Measurements from ENCODE around the gene GJA1. TPM values are rescaled to one million over a fixed set of nuclear protein-coding genes. Genes with fewer than 3 reads are reported as not detected.

GJA1 gene
- total RNA-seq, 4 donors from 2014 or later, result 134 to 468 (median 297) TPM

GRCh38 chr6:121479486-121480098, 44.1 kb downstream of the GJA1 start:
- no peaks in the 10 kb centered on the region for H3K9me3 ChIP-seq
- TF ChIP-seq EP300 (IDR thresholded peaks at IDR 0.05) (no peak), POLR2AphosphoS5 (IDR thresholded peaks at IDR 0.05) (no peak), POLR2A (IDR thresholded peaks at IDR 0.05) (no peak), CTCF (IDR thresholded peaks at IDR 0.05) (no peak)

GRCh38 chr6:121480099-121480713, 44.8 kb downstream of the GJA1 start:
- Histone ChIP-seq H3K4me3 (no peak overlapping the region), H3K36me3 (no peaks in the 10 kb centered on the region), H3K27me3 (no peaks in the 10 kb centered on the region), H3K9me3 (no peaks in the 10 kb centered on the region), H3K4me1 (peaks cover 0 to 2% (median 0%) of the 10 kb centered on the region in 3 donors), H3K27ac (no peak overlapping the region)
- TF ChIP-seq POLR2AphosphoS5 (IDR thresholded peaks at IDR 0.05) (no peak), EP300 (IDR thresholded peaks at IDR 0.05) (no peak), CTCF (IDR thresholded peaks at IDR 0.05) (no peak), POLR2A (IDR thresholded peaks at IDR 0.05) (no peak)
- ATAC-seq, result no peak
- WGBS, 2 donors (ENCODE audit: low coverage in 1 of 2), result 89 to 95% methylated on average over 4 to 10 of the region's 18 CpGs

More at GRCh38 chr6:121479486-121480098, 44.1 kb downstream of the GJA1 start:
- Histone ChIP-seq H3K27me3 (no peaks in the 10 kb centered on the region), H3K4me3 (no peak overlapping the region), H3K4me1 (no peaks in the 10 kb centered on the region), H3K36me3 (no peaks in the 10 kb centered on the region), H3K27ac (no peak overlapping the region)
- no peak for ATAC-seq
- WGBS, 2 donors (ENCODE audit: low coverage in 1 of 2), result 95 to 96% methylated on average over 10 to 21 of the region's 21 CpGs

GRCh38 chr6:121482004-121482693, 46.7 kb downstream of the GJA1 start:
- Histone ChIP-seq H3K27me3 (no peaks in the 10 kb centered on the region), H3K9me3 (no peaks in the 10 kb centered on the region), H3K27ac (peak overlapping the region in 1 of 4 donors; percentile 42), H3K4me1 (peaks cover 0 to 6% (median 0%) of the 10 kb centered on the region in 3 donors), H3K4me3 (no peak overlapping the region), H3K36me3 (no peaks in the 10 kb centered on the region)
- 46 to 65% methylated on average over 4 to 6 of the region's 6 CpGs for WGBS, 2 donors (ENCODE audit: low coverage in 1 of 2)
- TF ChIP-seq POLR2A (IDR thresholded peaks at IDR 0.05), result no peak
- no peak for TF ChIP-seq EP300 (IDR thresholded peaks at IDR 0.05)
- TF ChIP-seq POLR2AphosphoS5 (IDR thresholded peaks at IDR 0.05), result no peak
- TF ChIP-seq CTCF (IDR thresholded peaks at IDR 0.05), result no peak
- ATAC-seq, result no peak

- no peaks in the 10 kb centered on the region for H3K36me3 ChIP-seq
- H3K27ac ChIP-seq, result peak overlapping the region in 1 of 4 donors; percentile 42
- no peak for TF ChIP-seq POLR2AphosphoS5 (IDR thresholded peaks at IDR 0.05)
- no peak for TF ChIP-seq CTCF (IDR thresholded peaks at IDR 0.05)
- no peak for TF ChIP-seq EP300 (IDR thresholded peaks at IDR 0.05)
- TF ChIP-seq POLR2A (IDR thresholded peaks at IDR 0.05), result no peak
- no peak overlapping the region for H3K4me3 ChIP-seq
- no peaks in the 10 kb centered on the region for H3K27me3 ChIP-seq
- no peak for ATAC-seq
- H3K4me1 ChIP-seq, result peaks cover 0 to 6% (median 0%) of the 10 kb centered on the region in 3 donors
- no peaks in the 10 kb centered on the region for H3K9me3 ChIP-seq
These were observed 47.3 kb downstream of the GJA1 start for GRCh38 chr6:121482751-121483150.
